Measurements from ENCODE around the gene TSEN15.

- TF ChIP-seq CTCF (IDR thresholded peaks at IDR 0.05) (no peak), POLR2A (IDR thresholded peaks at IDR 0.05) (no peak)
Observed at GRCh38 chr1:184023171-184023570, 28.4 kb upstream of the TSEN15 start.

Measured in heart left ventricle (tissue), 13 donors.